GM18861 (cell line): Measurements from ENCODE around the gene CRY1.
"Not testable (repeated sequence)": the region's sequence is repeated elsewhere in the genome, so short reads cannot be mapped to it uniquely, and the experiment has no call there.

Source experiments
- ATAC-seq: cut with Tn5 transposase; IDR thresholded peaks from one replicate; pipeline ENCODE4 v1.9.1; 2021; ENCODE audit not compliant: unreplicated experiment

Gene CRY1

DNA sequence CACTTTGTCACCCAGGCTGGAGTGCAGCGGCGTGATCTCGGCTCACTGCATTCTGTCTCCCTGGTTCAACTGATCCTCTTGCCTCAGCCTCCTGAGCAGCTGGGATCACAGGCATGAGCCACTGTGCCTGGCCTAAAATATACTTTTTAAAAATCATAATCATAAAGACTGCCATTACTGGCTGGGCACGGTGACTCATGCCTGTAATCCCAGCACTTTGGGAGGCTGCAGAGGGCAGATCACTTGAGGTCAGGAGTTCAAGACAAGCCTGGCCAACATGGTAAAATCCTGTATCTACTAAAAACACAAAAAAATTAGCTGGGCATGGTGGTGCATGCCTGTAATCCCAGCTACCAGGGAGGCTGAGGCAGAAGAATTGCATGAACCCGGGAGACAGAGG, 20.1 kb downstream of the CRY1 start:
- ATAC-seq: not testable (repeated sequence)

DNA sequence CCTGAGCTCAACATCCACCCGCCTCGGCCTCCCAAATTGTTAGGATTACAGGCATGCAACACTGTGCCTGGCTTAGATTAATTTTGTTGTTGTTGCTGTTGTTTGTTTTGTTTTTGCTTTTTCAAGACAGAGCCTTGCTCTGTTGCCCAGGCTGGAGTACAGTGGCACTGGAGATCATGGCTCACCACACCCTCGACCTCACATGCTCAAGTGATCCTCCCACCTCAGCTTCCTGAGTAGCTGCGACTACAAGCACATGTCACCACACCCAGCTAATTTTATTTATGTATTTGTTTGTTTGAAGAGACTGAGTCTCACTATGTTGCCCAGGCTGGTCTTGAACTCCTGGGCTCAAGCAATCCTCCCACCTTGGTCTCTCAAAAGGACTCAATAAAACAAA, 26.7 kb downstream of the CRY1 start:
- ATAC-seq: no peak

DNA sequence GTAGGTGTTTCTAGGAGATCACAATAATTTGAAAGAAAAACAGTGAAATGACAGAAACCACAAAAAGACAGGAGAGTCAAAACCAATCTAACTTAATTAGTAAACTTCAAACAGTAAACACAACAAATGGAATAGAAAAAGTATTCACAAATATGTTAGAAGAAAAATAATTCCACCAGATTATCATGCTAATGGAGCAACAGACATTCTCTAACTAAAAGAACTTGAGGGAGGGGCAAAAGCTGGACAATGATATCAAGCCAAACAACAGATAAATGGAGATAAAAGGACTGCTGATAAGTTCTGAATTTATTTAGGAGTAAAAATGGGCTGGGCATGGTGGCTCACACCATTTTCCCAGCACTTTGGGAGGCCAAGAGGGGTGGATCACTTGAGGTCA, 28.7 kb downstream of the CRY1 start:
- no peak for ATAC-seq

DNA sequence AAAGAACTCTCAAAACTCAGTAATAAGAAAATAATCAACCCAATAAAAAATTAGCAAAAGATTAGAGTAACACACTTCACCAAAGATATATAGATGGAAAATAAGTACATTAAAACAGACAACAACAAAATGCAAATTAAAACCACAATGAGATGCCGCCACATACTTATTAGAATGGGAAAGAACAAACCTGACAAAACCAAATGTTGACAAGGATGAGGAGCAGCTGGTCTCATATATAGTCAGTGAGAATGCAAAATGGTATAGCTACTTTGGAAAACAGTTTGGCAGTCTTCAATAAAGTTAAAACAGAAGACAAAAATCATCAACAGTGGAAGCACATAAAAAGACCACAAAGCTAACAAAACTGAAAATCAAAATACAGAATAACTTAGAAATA, 29.1 kb downstream of the CRY1 start:
- no peak for ATAC-seq

DNA sequence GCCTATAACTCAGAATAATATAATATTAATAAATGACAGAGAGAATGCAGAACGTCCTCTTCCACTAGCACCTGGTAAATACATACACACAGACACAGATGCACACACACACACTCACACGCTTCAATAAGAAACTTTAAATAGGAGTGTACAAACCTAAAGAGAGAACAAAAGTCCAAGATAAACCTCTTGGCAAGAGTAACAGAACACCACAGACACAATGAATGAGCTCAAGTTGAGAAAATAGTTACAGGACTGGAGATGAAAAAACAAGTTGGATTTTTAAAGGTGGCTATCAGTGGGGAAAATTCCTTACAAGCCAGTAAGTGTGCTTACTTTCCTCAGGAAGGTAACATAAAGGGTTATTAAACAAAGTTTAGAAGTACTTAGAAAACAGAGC, 35.2 kb downstream of the CRY1 start:
- no peak for ATAC-seq

DNA sequence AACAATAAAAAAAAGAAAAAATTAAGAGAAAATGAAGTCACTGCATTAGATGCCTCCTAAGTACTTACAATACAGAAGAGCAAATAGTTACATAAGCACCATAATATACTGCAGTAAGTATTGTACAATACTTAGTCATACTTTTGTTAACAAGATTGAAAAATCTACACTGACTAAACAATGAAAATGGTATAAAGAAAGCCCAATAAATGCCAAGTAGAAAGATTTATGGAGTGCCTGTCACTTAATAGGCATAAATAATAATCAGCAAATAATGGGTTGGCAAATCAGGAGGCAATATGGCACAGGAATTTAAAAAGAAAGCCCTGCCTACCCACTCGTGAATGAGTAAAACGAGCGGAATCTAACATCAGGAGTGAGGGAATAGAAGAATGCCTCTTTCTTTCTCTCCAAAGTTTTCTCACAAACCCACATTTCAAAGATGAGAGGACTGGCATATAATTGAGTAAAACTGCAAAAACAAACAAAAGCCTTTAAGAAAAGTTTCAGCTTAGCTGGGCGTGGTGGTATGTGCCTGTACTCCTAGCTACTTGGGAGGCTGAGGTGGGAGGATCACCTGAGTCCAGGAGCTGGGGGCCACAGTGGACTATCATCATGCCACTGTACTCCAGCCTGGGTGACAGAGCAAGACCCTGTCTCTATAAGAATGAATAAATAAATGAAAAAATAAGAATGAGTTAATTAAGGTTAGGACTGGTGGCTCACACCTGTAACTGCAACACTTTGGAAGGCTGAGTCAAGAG, 36.1 kb downstream of the CRY1 start:
- no peak for ATAC-seq

DNA sequence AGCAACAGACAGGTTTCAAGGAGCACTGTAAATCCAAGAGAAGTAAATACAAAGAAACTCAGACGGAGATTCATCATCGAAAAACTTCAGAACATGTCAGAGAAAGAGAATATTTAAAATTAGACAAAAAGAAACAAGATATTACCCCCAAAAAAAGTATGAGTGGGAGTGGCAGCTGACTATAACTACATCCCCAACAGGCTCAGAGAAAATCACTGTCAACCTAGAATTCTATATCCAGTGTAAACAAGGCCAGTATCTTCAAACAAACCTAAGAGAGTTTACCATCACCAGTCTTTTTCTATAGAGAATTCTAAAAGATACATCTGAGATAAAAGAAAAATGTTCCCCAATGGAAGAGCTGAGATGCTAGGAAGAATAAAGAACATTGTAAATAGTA, 39.6 kb downstream of the CRY1 start:
- no peak for ATAC-seq

DNA sequence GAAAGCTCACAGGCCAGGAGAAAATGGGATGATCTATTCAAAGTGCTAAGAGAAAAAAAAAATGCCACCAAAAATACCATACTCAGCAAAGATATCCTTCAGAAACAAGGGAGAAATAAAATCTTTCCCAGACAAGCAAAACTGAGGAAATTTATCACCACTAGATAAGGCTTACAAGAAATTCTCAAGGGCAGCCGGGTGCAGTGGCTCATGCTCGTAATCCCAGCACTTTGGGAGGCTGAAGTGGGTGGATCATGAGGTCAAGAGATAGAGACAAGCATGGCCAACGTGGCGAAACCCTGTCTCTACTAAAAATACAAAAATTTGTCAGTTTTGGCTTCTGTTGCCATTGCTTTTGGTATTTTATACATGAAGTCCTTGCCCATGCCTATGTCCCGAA, 48.2 kb downstream of the CRY1 start:
- ATAC-seq: no peak

DNA sequence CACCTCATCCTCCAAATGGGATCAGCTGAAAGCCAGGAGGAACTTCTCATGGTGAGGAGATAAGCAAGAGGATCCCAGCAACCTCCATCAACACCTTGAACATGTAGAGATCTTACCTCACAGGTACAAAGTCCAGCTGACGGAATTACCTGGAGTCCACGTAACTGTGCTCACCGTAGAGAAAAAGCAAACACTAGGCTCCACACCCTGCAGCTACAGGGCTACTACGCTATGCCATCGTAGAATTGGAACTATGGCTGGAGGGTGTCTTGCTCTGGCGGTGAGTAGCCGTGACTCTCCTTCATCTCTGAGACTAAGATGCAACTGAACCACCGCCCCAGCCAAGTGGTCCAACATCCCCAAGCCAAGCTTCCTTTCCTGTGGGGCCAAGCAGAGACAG, 50.5 kb downstream of the CRY1 start:
- no peak for ATAC-seq

DNA sequence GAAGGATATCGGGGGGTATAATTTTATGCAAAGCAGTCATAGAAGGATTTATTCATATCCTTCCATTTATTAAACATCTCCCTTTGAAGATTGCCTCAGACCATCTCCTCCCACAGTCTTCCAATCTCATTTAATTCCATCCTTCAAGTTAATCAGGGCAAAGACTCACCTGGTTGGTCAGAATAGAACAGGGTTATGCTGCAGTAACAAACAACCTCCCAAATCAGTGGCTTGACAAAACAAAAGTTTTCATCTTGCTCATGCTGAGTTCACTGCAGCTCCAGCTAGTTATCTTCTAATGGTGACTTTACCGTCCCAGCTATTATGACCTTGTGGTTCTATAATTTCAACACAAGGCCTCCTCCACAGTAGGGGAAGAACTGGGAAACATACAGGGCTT, 57.6 kb downstream of the CRY1 start:
- ATAC-seq: no peak

DNA sequence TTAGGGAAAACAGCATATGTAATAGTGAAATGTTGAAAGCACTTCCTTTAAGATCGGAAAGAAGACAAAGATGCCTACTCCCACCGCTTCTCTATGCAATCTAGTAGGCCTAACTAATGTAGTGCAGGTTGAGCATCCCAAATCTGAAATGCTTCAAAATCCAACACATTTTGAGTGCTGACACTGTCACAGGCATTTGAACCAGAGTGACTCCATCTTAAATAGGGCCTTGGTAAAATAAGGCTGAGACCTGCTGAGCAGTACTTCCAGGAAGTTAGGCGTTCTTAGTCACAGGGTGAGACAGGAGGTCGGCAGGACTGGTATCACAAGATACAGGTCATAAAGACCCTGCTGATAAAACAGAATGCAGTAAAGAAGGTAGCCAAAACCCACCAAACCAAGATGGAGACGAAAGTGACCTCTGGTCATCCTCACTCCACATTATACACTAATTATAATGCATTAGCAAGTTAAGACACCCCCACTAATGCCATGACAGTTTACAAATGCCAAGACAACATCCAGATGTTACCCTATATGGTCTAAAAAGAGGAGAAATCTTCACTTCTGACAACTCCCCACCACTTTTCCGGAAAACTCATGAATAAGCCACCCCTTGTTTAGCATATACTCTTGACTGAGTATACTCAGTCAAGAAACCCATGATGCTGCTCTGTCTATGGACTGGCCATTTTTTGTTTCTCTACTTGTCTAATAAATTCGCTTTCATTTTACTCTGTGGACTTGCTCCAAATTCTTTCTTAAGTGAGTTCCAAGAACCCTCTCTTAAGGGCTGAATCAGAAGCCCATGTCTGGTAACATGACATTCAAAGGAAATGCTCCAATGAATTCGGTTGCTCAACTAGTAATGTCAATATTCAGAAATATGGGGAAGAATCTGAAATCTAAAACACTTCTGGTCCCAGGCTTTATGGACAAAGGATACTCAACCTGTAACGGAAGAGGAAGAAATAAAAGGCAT, 59.3 kb downstream of the CRY1 start:
- ATAC-seq: no peak

DNA sequence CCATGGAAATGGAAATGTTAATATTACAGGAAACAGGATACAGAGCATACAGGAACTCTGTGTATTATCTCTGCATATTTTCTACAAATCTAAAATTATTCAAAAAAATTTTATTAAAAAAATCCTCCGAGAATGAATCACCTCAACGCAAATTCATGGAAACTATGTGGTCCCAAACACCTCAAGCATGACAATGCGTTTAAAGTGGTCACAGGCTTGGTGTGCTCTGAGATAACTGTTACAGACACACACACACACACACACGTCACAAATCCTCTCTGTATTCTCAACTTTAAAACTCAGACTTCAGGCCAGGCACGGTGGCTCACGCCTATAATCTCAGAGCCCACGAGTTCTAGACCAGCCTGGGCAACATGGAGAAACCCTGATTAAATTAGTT, 61.1 kb downstream of the CRY1 start:
- no peak for ATAC-seq

DNA sequence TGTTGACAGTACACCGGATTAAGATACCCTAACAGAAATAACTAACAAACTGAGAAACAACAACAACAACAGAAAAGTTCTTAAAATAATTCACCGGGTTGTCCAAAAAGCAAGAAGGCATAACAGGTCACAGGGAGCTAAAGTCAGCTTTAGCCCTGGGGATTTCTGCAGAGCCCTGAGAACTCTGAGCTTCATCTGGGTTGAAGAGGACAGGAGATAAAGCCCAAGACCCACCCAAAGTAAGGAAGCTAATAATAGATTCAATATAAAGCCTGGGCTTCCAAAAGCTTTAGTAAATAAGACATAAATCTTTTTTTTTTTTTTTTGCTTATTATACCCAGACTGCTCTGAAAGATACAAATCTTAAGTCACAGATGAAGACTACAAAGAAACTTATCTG, 62.3 kb downstream of the CRY1 start:
- ATAC-seq: no peak

DNA sequence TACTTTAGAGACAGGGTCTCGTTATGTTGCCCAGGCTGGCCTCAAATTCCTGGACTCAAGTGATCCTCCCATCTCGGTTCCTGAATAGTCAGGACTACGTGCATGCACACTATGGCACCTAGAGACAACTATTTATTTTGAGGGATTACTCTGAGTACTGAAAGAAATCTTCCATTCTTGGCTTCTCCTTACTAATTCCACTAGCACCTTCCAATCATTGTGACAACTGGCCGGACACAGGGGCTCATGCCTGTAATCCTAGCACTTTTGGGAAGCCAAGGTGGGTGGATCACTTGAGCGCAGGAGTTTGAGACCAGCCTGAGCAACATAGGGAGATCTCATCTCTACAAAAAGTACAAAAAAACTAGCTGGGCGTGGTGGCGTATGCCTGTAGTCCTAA, 64.3 kb downstream of the CRY1 start:
- ATAC-seq: no peak

DNA sequence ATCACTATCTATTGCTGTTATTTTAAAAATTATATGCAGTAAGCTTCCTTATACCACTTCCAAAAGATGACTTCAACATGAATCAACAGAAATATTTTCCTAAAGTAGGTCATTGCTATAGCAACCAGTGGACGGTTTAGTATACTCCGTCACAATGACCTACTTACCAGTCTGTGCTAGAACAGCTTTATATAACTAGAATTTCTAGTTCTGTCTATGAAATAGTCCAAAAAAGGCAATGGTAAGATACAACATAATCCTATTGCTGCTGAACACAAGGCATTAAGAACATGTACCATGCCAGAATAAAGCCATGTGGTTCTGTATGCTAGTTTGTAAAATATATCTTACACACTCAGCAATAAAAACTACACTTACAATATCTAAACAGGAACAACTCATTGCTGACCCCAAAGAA, 65.7 kb downstream of the CRY1 start:
- no peak for ATAC-seq

DNA sequence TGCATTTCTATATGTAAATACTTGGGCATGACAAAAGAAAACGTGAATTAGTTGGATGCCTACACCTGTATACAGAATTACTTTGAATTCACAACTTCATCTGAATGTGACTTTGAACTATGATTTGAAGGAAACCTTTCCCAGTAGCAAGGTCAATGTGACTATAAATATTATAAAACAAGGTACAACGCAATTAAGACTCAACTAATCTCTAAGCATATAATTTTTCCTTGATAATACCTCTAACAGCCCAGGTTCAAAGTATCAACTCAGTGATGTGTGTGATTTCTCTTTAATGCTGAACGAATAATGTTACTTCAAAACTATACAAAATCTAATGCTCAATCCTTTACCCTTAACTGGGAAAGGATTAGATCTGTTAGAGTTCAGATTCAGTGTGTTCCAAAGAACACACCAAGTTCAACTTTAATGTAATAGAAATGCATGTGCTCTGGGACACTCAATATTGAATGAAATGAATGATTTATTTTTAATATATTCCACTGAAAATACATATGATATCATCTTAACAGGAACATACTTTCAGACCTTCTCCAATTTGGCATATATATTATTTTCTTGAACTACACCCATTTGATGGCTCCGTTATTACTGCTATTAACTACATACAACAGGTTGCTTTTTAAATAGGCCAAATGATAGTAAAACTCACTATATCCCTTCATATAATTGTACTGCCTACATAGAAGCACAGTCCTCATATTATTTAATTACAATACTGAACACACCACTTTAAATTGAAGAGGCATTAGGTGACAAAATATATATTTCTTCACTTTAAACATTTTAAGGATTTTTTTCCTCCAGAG, 66.3 kb downstream of the CRY1 start:
- ATAC-seq: no peak

DNA sequence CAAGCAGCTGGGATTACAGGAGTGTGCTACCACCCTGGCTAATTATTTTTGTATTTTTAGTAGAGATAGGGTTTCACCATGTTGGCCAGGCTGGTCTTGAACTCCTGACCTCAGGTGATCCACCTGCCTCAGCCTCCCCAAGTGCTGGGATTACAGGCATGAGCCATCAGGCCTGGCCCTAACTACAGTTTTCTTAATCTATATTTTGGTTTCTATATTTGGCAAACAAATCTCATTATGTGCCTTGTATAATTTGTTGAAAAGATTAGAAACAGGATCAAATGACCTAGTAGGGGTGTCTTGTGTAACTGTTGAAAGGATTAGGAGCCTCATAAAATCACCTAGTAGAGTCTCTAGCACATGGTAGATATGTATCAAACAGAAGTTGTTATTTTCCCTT, 67.0 kb downstream of the CRY1 start:
- not testable (repeated sequence) for ATAC-seq

DNA sequence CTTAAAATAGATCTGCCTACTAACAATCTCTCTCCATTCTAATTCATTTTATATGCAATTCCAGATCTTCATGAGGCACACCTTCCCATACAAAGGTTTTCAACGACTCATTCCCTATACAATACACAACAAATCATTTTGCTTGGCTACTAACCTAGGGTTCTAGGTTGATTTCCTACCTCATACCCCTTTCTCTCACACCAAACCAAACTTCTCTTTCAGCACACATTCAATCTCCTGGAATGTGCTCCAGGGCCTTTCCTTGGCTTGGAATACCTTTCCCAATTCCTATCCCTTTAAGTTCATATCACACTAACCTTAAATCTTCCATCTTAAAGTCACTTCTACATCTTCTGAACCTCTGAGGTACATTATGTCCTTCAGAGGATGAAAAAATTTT, 67.7 kb downstream of the CRY1 start:
- ATAC-seq: no peak

DNA sequence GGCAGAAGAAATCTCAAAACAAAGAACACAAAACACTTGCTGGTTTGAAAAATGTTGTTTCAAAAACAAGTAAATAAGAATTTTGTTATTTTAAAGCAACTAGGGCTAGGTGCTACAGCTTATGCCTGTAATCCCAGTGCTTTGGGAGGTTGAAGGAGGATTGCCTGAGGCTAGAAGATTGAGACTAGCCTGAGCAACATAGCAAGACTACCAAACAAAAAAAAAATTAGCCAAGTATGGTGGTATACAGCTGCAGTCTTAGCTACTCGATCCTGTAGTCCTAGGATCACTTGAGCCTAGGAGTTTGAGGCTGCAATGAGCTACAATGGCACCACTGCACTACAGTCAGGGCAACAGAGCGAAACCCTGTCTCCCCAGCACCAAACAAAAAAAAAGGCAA, 73.8 kb downstream of the CRY1 start:
- no peak for ATAC-seq

DNA sequence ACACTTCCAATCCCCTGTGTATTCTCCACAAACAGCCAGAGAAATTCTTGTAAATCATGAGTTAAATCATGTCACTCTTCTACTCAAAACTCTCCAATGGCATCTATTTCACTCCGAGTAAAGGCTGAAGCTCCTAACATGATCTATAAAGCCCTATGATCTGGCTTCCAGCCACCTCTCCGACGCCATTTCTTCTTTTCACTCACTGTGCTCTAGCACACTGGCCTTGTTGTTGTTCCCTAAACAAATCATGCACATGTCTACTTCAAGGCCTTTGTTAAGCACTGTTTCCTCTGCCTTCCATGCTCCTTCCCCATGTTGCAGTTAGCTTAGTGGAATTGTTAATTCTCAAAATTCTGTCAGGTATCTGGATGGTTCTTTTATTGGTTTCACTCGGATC, 76.3 kb downstream of the CRY1 start:
- ATAC-seq: no peak

DNA sequence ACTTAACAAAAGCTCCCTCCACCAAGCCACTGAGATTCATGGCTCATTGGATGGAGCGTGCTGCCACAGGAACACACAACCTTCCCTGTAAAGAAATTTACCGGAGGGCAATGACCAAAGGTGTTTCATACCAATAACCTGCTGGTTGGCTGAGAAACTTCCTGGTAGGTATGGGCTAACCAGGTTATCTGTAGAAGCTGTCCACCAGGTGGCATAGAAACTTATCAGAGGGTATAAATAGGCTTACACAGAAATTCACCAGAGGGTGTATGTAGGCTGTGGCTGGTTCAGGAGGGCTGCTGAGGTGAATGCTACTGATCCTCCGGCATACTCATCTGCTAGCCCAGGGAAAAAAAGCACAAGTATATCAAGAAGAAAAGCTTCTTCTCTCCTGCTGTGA, 79.3 kb downstream of the CRY1 start:
- no peak for ATAC-seq
